Measurements from ENCODE around the gene GAB1. TPM values are rescaled to one million over a fixed set of nuclear protein-coding genes. Genes with fewer than 3 reads are reported as not detected.

Gene GAB1
- total RNA-seq, 1 experiment from 2014 or later = 29.4 TPM

GRCh38 chr4:143412420-143412758 lies 75.7 kb downstream of the GAB1 start:
- Histone ChIP-seq H4K20me1 (ENCODE audit: insufficient read depth) (no peaks in the 10 kb centered on the region), H3K27ac (no peak overlapping the region), H3K79me2 (ENCODE audit: low read depth) (no peaks in the 10 kb centered on the region), H3K27me3 (ENCODE audit: insufficient read depth, low read depth) (no peaks in the 10 kb centered on the region), H3K4me3 (no peak overlapping the region), H3K9me3 (ENCODE audit: insufficient read depth, low read depth) (no peaks in the 10 kb centered on the region), H3K36me3 (ENCODE audit: low read depth) (no peaks in the 10 kb centered on the region), H3K9me2 (ENCODE audit: insufficient read depth) (no peaks in the 10 kb centered on the region), H2AFZ (no peak overlapping the region), H3F3A (ENCODE audit: insufficient read depth, low read depth) (no peaks in the 10 kb centered on the region), H3K4me2 (no peak overlapping the region), H3K4me1 (replicated peaks; ENCODE audit: insufficient read depth) (no peaks in the 10 kb centered on the region)
- POLR2A ChIA-PET (ENCODE audit: unreplicated experiment) = interaction anchor here (0.6 kb wide), 1 partner anchor 67 kb away, joined by 6 read pairs; no protein-coding TSS in a partner anchor
- CTCF ChIA-PET = no interaction called here
- TF ChIP-seq CTCF (conservative IDR thresholded peaks at IDR 0.05) (no peak), EZH2 (IDR thresholded peaks at IDR 0.05; ENCODE audit: low read depth) (no peak)
- no TSS peak for BruUV-seq (replicated peaks)
- intact Hi-C loops (cut with micrococcal nuclease; ENCODE audit: unreplicated experiment) = no loop called here
- no peak for DNase-seq

GRCh38 chr4:143417679-143418403 lies 81.2 kb downstream of the GAB1 start:
- H3K27me3 ChIP-seq (ENCODE audit: insufficient read depth, low read depth) = no peaks in the 10 kb centered on the region
- no peak overlapping the region for H3K4me3 ChIP-seq
- H3K4me1 ChIP-seq (replicated peaks; ENCODE audit: insufficient read depth) = peaks cover 21% of the 10 kb centered on the region
- TF ChIP-seq CTCF (conservative IDR thresholded peaks at IDR 0.05) = no peak
- TF ChIP-seq EZH2 (IDR thresholded peaks at IDR 0.05; ENCODE audit: low read depth) = no peak
- CTCF ChIA-PET = interaction anchor here (0.6 kb wide), 1 partner anchor 16 kb away, joined by 3 read pairs; no protein-coding TSS in a partner anchor
- DNase-seq = no peak
- H3K36me3 ChIP-seq (ENCODE audit: low read depth) = no peaks in the 10 kb centered on the region
- H2AFZ ChIP-seq = no peak overlapping the region
- no peaks in the 10 kb centered on the region for H3K9me3 ChIP-seq (ENCODE audit: insufficient read depth, low read depth)
- no peaks in the 10 kb centered on the region for H3K9me2 ChIP-seq (ENCODE audit: insufficient read depth)
- intact Hi-C loops (cut with micrococcal nuclease; ENCODE audit: unreplicated experiment) = no loop called here
- no peak overlapping the region for H3K27ac ChIP-seq
- H3K79me2 ChIP-seq (ENCODE audit: low read depth) = no peaks in the 10 kb centered on the region
- no TSS peak for BruUV-seq (replicated peaks)
- no peaks in the 10 kb centered on the region for H4K20me1 ChIP-seq (ENCODE audit: insufficient read depth)
- H3F3A ChIP-seq (ENCODE audit: insufficient read depth, low read depth) = no peaks in the 10 kb centered on the region
- H3K4me2 ChIP-seq = no peak overlapping the region
- POLR2A ChIA-PET (ENCODE audit: unreplicated experiment) = no interaction called here

GRCh38 chr4:143420227-143420626 lies 83.6 kb downstream of the GAB1 start:
- intact Hi-C loops (cut with micrococcal nuclease; ENCODE audit: unreplicated experiment) = no loop called here
- Histone ChIP-seq H3F3A (ENCODE audit: insufficient read depth, low read depth) (no peaks in the 10 kb centered on the region), H3K27me3 (ENCODE audit: insufficient read depth, low read depth) (no peaks in the 10 kb centered on the region), H3K4me1 (replicated peaks; ENCODE audit: insufficient read depth) (peaks cover 21% of the 10 kb centered on the region), H3K36me3 (ENCODE audit: low read depth) (no peaks in the 10 kb centered on the region), H3K4me2 (no peak overlapping the region), H2AFZ (no peak overlapping the region), H3K4me3 (no peak overlapping the region), H3K79me2 (ENCODE audit: low read depth) (no peaks in the 10 kb centered on the region), H3K9me3 (ENCODE audit: insufficient read depth, low read depth) (no peaks in the 10 kb centered on the region), H3K27ac (no peak overlapping the region), H4K20me1 (ENCODE audit: insufficient read depth) (no peaks in the 10 kb centered on the region), H3K9me2 (ENCODE audit: insufficient read depth) (no peaks in the 10 kb centered on the region)
- BruUV-seq (replicated peaks) = no TSS peak
- POLR2A ChIA-PET (ENCODE audit: unreplicated experiment) = no interaction called here
- CTCF ChIA-PET = no interaction called here
- TF ChIP-seq CTCF (conservative IDR thresholded peaks at IDR 0.05) (no peak), EZH2 (IDR thresholded peaks at IDR 0.05; ENCODE audit: low read depth) (no peak)
- DNase-seq = no peak

Data from PC-9 (cell line).